HG02588 (cell line): ENCODE data around the gene POU3F2.

Source experiments
- ATAC-seq: cut with Tn5 transposase; IDR thresholded peaks from one replicate; pipeline ENCODE4 v1.9.1; 2021; ENCODE audit warnings: mild to moderate bottlenecking, moderate library complexity; ENCODE audit not compliant: unreplicated experiment

POU3F2 gene

DNA sequence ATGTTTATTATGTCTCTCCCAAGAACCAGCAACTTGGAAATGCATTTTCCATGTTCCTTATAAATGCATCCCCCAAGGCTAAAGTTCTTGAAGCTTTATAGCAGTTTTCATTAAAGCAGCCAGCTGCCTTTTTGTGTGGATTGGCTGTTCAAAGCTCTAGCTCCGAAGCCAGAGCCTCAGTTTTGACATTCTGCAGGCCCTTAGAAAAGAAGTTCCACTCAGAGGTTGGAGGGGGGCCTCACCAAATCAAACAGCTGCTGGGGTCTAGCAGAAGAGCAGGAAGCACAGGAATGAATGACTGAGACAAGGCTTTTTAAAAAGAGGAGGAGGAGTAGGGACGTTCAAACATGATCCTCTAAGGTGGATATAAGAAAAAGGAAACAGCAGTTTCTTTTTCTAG lies 4.2 kb upstream of the POU3F2 start:
- ATAC-seq: no peak

DNA sequence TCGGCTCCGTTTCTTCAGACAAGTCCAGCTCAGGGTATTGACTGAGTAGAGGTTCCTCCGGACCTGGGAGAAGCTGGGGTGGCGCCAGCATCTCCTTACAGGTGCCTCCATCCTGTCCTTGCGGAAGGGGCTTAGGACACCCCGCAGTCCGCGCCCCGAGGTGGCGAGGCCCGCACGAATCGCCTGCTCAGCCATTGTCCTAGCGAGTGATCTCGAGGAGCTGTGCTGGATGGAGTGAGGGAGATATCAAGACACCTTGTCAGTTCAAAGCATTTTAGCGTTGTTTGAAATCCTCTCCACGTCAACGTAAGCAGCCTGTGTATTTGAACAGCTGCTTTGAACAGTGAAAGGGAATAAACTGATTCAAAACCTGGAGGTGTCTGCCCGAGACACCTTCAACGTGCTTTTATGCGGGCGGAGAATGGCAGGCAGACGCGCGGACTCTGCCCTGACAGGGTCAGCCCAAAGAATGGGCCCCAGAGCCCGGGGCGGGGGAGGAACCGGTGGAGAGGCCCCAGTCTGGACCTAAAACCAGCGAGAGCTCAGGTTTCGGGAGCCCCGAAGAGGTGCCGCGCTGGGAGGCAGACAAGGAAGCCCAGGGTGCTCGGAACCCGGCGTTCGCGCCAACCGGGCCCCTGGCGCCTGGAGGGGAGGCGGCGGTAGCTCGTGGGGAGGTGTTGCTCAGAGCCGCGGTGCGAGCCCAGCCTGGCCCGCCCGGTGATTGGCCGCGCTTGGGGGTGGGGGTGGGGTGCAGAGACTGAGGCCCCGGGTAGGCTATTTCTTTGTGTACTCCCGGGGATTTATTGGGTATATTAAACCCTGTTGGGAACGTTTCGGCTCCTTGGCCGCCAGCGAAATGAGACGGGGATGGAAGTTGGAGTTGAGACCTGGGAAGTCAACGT lies 3.1 kb upstream of the POU3F2 start:
- no peak for ATAC-seq

DNA sequence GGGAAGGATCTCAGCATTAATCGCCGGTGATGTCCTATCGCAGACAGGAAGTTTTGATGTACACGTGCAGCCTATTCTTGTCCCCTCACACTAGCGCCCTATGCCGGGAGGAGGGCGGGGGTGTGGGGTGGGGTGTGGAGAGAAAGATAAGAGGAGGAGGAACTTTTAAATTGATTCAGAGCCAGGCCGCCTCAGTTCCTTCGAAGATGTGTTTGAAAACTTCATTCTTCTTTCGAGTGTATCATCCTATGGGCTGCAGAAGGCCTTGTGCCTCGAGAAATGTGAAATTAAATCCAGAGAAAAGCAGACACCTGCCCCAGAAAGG lies 2.5 kb upstream of the POU3F2 start:
- ATAC-seq: no peak

DNA sequence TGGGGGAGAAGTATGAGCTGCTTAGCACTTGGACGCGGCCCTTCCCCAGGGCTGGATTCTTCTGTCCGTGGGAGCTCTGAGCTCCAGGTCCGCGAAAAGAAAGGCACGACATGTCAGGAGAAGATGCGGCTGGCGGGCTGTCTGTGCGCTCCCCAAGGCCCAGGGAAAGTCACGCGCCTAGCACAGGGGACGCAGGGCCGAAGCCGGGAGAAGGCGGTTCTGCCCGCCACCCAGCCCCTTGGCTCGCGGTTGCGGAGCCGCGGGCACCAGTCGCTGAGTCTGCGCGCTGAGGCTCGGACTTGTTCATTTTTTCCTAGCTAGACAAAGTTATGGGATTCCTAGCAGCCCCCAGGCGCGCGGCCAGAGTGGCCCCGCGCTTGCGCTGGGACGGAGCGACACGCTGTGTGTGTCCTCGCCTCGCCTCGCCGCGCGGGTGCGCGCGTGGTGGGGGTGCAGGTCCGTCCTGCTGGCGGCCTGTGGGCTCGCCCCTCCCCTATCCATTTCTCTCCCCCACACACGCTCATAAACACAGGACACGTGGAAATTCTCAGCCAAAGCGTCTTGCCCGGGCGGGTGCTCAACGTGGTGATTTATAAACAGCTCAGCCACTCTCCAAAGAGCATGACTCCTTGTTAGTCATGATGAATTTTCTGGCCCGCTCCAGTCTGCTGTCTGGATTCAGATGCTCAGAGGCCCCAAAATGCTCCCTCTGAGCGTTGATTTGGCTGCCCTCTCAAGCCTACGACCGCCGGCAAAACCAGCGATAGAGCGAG lies 1.9 kb upstream of the POU3F2 start:
- ATAC-seq: no peak

DNA sequence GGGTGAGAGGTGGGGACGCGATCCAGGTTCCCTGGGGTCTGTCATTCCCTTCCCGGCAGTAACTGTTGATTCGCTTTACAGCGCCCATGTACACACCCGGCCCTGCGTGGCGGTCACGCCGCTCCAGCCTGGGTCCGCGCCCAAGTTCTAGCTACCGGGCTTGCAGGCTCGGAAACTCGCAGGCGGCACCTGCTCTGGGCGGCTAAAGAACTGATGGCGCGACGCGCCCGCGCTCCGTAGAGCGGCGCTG lies 1.4 kb upstream of the POU3F2 start:
- no peak for ATAC-seq

DNA sequence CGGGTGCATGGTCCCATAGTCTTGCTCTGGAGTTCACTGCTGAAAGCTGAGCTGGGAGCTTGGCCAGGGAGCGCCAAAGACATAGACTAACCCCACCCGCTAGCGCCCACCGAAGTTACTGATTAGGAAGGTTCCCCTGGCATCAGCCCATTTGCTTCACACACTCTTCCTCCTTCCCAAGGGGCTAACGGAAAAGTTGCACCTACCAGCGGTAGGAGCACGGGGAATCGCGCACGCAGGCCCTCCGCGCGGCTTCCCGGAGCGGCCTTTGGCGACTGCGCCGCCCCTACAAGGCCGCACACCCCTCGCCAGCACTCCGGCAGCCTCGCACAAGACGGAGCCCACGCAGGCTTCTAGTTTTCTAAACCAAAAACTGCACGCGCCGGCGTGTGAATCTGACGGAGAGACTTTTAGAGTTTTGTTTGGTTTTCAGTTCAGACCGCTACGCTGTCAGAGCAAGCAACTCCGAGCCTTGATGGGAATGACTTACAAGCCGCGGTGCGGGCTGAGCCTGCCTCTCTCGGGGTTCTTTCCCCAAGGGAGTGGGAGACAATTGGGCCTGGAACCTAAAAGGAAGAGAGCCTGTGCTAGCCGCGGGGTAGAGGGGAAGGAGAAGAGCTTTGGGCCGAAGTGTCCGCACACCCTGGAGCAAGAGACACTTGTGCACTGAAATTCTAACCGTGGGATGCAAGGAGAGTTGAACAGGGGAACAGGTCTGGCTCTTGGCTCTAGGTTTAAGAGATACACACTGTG lies 891 bp upstream of the POU3F2 start:
- ATAC-seq: no peak

DNA sequence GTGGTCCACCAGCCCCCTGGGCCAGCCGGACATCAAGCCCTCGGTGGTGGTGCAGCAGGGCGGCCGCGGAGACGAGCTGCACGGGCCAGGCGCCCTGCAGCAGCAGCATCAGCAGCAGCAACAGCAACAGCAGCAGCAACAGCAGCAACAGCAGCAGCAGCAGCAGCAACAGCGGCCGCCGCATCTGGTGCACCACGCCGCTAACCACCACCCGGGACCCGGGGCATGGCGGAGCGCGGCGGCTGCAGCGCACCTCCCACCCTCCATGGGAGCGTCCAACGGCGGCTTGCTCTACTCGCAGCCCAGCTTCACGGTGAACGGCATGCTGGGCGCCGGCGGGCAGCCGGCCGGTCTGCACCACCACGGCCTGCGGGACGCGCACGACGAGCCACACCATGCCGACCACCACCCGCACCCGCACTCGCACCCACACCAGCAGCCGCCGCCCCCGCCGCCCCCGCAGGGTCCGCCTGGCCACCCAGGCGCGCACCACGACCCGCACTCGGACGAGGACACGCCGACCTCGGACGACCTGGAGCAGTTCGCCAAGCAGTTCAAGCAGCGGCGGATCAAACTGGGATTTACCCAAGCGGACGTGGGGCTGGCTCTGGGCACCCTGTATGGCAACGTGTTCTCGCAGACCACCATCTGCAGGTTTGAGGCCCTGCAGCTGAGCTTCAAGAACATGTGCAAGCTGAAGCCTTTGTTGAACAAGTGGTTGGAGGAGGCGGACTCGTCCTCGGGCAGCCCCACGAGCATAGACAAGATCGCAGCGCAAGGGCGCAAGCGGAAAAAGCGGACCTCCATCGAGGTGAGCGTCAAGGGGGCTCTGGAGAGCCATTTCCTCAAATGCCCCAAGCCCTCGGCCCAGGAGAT lies 1.0 kb downstream of the POU3F2 start:
- ATAC-seq: no peak

DNA sequence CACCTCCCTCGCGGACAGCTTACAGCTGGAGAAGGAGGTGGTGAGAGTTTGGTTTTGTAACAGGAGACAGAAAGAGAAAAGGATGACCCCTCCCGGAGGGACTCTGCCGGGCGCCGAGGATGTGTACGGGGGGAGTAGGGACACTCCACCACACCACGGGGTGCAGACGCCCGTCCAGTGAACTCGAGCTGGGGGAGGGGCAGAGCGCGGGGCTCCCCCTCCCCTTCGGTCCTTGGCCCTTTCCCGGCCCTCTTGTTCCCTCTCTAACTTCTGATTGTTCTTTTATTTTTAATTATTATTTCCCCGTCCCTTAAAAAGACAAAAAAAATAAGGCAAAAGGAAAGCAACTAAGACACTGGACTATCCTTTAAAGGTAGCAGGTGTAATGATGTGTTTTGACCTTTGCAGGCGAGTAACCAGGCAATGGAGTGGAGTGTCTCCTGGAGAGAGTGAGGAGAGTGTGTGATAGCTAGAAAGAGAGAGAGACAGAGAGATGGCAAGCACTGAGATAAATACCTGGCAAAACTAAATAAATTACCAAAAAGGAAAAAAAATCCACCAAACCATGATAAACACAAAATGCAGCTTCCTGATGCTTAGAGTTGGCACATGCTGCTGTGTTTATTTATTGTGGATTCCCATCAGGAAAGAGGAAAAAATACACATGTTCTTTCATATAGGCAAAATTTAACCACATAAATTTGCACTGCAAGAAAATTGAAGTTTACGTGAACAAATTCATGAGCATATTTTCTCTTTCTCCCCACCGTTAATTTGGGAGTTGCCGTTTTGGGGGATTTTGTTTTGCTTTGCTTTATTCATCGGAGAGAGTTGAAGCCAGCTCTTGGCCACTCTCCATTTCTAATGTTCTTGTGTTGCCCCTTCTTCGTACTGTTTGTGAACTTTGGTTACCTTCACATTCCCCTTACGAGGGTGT lies 1.9 kb downstream of the POU3F2 start:
- ATAC-seq: no peak

DNA sequence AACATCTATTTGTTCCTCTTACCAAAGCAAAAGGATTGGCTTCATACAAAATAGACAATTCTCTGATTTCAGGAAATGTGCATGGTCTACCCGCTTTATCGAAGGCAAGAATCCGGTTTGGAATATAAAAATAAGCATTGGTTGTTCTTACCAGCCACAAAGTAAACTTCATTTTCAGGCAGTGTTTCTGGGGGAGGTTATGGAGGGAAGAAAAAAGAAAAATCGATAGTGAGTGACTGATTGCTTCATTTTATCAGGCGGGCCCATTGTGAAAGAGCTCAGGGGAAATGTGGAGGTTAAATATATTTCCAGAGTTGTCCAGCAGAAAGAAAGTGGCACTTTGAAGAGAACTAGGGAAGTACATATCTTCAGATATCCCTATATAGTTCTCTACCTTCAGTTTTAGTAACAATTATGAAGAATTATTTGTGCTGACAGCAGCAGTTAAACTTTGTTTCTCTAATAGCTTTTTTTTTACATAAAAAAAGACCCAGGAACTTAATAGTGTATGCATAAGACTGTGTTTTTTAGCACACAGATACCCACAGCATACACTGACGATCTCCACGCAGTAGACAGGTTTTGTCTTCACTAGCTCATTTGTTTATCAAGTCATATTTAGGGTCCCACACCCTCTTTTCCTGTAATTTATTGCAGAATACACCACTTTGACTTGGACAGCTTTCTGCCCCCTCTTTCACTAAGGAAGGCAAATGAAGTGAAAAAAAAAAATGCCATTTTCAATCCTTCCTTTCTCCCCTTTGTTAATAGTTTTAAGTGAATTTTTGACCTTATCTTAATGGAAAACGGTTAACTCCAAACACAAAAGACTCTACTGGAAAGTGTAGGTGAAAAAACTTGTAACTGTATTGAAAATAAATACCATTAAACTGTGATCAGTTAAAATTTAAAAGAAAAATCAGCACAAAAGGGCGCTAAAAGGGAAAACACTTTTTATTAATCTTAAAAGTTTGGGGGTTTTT lies 2.9 kb downstream of the POU3F2 start:
- ATAC-seq: no peak

DNA sequence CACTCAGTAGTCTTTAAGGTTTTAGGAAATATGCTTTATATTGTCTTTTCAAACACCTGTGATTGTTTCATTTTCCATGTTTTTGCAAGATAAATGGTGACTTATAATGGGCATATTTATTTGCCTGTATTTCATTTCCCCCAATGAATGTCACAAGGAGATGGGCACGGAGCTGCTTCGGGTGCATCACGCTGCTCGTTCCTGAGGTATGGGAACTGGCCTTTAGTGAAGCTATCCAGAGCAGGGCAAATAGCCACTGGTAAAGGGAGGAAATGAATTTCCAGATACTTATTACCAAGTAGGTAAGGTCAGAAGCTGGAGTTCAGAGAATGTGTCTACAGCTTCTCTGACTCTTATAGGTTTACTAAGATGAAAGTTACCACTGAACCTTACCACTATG lies 3.7 kb downstream of the POU3F2 start:
- no peak for ATAC-seq

DNA sequence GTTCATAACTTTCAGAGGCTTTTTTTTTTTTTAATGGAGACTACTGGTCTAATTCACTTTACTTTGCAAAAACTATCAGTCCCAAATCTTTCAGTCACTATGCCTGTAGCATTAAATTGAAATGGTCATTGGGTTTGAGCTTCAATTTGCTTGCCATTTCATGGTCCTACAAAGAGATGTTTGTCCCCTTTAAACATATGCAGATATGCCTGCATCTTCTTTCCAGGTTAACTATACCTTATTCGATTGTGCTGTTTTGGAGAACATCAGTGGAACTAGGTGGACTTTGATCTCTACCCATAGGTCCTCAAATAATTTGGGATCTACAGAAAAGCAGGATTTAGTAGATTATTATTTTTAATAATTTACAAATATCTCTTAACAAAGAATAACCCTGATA lies 4.6 kb downstream of the POU3F2 start:
- ATAC-seq: no peak

DNA sequence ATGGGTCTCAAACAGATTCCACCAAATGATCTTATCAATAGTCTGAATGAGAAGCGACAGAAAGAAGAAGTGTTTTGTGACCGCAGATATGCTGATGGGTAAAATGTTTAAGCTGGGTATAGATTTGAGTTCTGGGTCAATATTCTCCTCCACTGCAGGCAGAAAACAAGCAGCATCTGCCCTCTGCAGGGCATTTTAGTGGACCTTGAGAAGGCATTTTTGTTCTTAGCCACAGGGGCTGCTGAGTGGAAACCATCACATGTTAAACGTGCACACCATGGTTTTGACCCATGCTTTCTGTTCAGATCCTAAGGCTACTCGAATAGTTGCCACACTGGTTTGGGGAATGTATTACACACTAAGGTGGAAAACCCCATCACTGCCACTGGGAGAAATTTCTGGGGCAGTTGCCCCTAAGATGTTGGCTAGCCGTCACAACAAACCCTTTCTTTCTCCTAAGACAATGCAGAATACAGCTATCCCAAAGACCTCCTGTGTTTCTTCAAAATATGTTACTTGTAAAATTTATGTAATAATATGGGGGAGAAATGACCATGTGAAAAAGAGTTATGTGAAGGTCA lies 5.5 kb downstream of the POU3F2 start:
- no peak for ATAC-seq

DNA sequence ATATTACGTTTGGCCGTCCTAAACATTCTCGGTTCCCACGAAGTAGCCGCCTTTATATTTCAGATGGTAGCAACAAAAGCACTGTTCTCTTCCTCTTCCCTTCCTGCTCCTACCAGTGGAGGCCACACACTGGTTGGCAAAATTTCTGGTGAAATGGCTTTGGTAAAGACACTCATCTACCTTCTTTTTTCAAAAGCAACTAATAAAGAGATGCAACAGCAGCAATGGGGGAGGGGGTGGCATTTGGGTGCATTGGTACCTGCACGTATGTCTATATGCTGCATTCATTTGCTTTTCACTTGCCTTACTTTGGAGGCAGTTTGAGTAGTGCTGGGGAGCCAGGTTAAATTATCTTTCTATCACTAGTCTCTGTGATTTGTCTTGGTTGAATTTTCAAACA lies 6.0 kb downstream of the POU3F2 start:
- ATAC-seq: no peak

DNA sequence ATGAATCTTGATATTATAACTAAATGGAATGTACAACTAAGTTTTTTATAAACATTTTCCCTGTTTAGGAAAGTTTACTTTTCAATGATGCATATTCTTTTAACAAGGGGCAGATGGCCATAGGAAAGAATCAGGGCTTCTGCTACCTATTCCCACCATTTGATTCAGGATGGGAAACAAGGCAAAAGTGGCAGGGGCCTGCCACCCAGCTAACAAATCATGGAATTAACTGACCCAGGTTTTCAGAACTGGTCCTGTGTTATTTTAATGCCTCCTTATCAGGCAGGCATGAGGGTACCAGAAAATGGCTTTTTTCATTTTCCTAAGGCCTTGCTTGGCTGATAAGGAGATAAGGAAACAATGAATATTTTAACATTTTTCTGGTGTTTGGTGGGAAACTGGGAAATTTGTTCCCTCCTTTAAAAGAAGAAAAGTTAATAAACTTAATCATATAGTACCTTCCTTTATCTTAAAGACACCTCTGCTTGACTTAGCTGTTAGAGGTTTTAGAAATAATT lies 6.7 kb downstream of the POU3F2 start:
- no peak for ATAC-seq

DNA sequence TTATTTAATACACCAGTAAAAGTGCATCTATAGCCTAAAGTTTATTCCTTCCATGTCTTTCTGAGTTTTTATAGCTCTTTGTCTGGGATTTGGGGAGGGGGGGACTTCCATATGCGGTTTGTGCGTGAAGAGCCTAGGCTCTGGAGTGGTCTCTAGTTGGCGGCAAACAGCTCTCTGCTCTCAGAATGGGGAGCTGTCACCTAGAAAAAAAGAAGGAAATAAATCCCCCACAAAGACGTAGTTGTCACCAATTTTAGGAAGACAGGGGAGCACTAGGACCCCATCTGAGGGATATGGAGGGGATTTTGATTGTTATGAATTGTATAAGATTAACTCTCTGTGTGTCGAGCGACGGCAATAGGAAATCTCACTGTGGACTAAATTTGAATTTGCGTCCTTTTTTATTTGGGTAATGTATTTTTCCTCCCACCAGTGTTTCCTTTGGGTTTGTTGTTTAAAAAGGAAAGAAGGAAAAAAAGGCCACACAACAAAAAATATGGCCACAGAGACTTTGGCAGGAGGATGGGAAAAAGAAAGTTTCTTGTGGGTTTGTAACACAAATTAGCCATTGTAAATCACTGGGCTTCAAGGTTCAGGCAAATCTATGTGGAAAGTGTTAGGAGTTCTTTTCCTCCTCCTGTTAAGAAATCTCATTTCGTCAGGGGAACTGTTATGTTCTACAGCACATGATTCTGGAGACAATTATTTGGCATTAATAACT lies 7.4 kb downstream of the POU3F2 start:
- ATAC-seq: no peak

DNA sequence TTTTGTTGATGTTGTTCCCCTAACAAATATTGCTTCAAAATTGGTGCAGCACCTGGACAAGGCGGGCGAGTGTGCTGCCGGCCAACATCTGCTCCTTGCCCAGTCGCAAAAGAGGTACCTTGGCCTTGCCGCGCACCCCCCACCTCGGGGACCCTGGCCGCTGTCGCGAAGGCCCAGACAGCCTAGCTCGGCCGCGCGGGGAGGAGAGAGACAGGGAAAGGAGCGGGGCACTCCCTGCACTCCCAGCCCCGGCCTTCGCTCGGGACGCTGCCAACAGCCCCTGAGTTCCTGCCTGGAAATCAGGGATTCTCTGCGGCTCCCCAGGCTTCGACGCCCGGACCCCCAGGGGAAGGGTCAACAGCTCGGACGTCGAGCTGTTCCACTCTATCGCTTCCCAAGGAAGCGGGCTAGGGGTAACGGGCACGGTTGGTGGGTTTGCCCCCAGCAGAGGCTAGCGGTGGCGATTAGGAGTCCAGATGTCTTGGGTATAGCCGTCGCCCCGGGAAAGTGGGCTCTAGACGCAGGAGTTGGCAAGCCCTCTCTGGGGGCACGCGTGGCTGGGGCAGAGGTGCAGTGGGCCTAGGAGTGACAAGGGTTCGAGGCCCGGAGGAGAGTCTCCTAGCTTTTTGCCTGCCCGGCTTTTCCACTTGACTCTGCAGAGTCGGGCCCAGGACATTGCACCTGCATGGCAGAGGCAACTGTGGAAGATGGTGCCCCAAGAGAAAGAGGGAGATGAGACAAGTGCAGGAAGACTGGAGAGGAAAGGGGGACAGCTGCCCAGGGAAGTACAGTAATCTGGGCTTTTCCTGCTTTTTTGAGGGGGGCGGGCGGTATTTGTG lies 8.2 kb downstream of the POU3F2 start:
- ATAC-seq: no peak
